NCI-H510A treated with DMSO at 0.1 percent for 48 hours (cell line): ENCODE data around the gene AGPS.
"Not testable (repeated sequence)": the region's sequence is repeated elsewhere in the genome, so short reads cannot be mapped to it uniquely, and the experiment has no call there.

Experiments
- DNase-seq: peaks from one replicate; lab custom pipeline; 2025; lab: John Stamatoyannopoulos, UW

AGPS gene

GRCh38 chr2:177392373-177393202, at the start of gene AGPS:
Gene AGPS (plus strand): TSS chr2:177392773. CDS start chr2:177392790, 17 bp downstream.
- peak; percentile 86 for DNase-seq

- no peak for DNase-seq
Measured at GRCh38 chr2:177343773-177344172, 48.8 kb upstream of the AGPS start.

GRCh38 chr2:177344316-177344715, 48.3 kb upstream of the AGPS start:
- no peak for DNase-seq

- no peak for DNase-seq
Measured at GRCh38 chr2:177346192-177346591, 46.4 kb upstream of the AGPS start.

- DNase-seq = no peak
Measured at GRCh38 chr2:177347570-177347969, 45.0 kb upstream of the AGPS start.

- DNase-seq = no peak
Measured at GRCh38 chr2:177348118-177348654, 44.4 kb upstream of the AGPS start.

GRCh38 chr2:177348733-177349693, 43.6 kb upstream of the AGPS start:
- no peak for DNase-seq

- DNase-seq = not testable (repeated sequence)
Measured at GRCh38 chr2:177350624-177351023, 41.9 kb upstream of the AGPS start.

- DNase-seq = not testable (repeated sequence)
Measured at GRCh38 chr2:177351121-177351520, 41.5 kb upstream of the AGPS start.

- no peak for DNase-seq
Measured at GRCh38 chr2:177352441-177353186, 40.0 kb upstream of the AGPS start.

- no peak for DNase-seq
Measured at GRCh38 chr2:177353187-177353478, 39.4 kb upstream of the AGPS start.

GRCh38 chr2:177354541-177354940, 38.0 kb upstream of the AGPS start:
- not testable (repeated sequence) for DNase-seq

GRCh38 chr2:177355874-177356273, 36.7 kb upstream of the AGPS start:
- no peak for DNase-seq

- no peak for DNase-seq
Measured at GRCh38 chr2:177359836-177360595, 32.6 kb upstream of the AGPS start.

GRCh38 chr2:177362499-177362898, 30.1 kb upstream of the AGPS start:
- DNase-seq = no peak

GRCh38 chr2:177363332-177363731, 29.2 kb upstream of the AGPS start:
- DNase-seq = no peak

- DNase-seq = not testable (repeated sequence)
Measured at GRCh38 chr2:177365764-177366163, 26.8 kb upstream of the AGPS start.

- DNase-seq = not testable (repeated sequence)
Measured at GRCh38 chr2:177368023-177368422, 24.6 kb upstream of the AGPS start.

GRCh38 chr2:177379354-177379753, 13.2 kb upstream of the AGPS start:
- DNase-seq = no peak

- DNase-seq = no peak
Measured at GRCh38 chr2:177380181-177380580, 12.4 kb upstream of the AGPS start.

- no peak for DNase-seq
Measured at GRCh38 chr2:177383935-177384334, 8.6 kb upstream of the AGPS start.
